ENCODE results near the gene FDX2.

DNA sequence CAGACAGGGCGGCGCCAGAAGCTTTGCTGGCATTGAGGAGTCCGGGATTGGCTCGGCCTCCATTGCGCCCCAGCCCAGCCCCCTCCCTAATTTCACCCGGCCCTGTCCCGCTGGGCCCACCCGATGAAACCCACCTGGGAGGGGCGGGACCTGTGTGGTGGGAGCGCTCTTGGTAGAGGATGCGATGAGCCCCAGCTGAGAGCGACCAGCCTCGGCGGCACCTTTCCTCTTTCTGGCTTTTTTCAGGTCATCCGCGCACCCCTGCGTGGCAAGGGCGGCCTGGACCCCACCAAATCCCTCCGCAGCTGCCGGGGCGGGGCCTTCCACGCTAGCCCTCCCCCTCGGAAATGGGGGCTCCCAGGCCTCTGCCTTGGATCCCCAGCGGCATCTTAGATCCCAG lies 6.4 kb downstream of the FDX2 start, which contains the start of gene ZGLP1:
- TF ChIP-seq, protein P1, sequence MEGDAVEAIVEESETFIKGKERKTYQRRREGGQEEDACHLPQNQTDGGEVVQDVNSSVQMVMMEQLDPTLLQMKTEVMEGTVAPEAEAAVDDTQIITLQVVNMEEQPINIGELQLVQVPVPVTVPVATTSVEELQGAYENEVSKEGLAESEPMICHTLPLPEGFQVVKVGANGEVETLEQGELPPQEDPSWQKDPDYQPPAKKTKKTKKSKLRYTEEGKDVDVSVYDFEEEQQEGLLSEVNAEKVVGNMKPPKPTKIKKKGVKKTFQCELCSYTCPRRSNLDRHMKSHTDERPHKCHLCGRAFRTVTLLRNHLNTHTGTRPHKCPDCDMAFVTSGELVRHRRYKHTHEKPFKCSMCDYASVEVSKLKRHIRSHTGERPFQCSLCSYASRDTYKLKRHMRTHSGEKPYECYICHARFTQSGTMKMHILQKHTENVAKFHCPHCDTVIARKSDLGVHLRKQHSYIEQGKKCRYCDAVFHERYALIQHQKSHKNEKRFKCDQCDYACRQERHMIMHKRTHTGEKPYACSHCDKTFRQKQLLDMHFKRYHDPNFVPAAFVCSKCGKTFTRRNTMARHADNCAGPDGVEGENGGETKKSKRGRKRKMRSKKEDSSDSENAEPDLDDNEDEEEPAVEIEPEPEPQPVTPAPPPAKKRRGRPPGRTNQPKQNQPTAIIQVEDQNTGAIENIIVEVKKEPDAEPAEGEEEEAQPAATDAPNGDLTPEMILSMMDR (IDR thresholded peaks at IDR 0.05; ENCODE audit: borderline replicate concordance, extremely low read depth, low read length, poor library complexity, severe bottlenecking), result no peak
- no peak for TF ChIP-seq EZH2 (IDR thresholded peaks at IDR 0.05; ENCODE audit: borderline replicate concordance, low read depth, low read length, severe bottlenecking)

Measured in DND-41 (cell line).